VCaP (cell line): ENCODE data around the gene TSTD2.
"Not testable (repeated sequence)": the region's sequence is repeated elsewhere in the genome, so short reads cannot be mapped to it uniquely, and the experiment has no call there.

Source experiments
- H3K27ac ChIP-seq: fragments of 450-650 bp; 2 replicates; pipeline ENCODE4 v1.5.1; 2017
- TF ChIP-seq, protein P1 (sequence below): fragments of 450-650 bp; conservative IDR thresholded peaks from 2 replicates; pipeline ENCODE4 v1.5.1; 2017; ENCODE audit warnings: mild to moderate bottlenecking, moderate library complexity

Gene TSTD2

GRCh38 chr9:97599314-97599846 lies 33.8 kb downstream of the TSTD2 start:
- no peak overlapping the region for H3K27ac ChIP-seq
- TF ChIP-seq, protein P1, sequence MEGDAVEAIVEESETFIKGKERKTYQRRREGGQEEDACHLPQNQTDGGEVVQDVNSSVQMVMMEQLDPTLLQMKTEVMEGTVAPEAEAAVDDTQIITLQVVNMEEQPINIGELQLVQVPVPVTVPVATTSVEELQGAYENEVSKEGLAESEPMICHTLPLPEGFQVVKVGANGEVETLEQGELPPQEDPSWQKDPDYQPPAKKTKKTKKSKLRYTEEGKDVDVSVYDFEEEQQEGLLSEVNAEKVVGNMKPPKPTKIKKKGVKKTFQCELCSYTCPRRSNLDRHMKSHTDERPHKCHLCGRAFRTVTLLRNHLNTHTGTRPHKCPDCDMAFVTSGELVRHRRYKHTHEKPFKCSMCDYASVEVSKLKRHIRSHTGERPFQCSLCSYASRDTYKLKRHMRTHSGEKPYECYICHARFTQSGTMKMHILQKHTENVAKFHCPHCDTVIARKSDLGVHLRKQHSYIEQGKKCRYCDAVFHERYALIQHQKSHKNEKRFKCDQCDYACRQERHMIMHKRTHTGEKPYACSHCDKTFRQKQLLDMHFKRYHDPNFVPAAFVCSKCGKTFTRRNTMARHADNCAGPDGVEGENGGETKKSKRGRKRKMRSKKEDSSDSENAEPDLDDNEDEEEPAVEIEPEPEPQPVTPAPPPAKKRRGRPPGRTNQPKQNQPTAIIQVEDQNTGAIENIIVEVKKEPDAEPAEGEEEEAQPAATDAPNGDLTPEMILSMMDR, result no peak

DNA sequence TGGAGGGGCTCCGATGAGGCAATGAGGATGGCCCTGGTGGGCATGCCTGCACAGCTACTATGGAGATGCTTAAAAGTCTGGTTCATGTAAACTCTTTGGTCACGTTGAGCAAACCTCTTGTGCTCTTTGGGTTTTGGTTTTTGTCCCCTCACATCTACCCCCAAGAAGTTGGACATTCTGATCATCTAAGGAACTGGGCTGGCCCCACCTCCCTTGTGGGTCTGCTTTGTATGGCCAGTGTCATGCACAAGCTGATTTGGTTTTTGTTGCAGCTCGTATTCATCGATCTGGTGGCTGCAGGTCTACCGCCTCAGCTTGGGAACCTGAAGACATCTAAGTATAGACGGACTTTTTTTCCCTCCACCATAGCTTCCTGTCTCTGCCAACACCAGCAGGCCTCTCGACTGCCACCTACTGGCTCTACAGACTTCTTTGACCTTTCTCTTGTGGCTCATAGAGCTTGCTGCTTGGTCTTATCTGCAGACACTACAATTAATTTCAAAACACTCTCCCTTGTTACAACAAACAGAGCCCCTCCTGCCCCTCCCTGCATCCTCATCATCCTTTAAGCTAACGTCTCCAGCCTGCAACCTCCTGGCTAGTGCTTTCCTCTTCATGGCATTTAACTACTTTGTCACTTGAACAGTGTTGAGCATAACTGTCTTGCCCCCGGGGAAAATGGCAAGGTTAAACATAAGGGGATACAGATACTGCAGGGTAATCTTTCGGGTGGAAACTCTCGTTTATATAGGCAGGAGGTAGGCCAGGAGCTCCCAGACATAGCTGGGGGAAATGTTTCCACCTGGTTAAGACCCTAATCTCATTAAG lies 34.5 kb downstream of the TSTD2 start:
- TF ChIP-seq, protein P1, result peak; percentile 92
- H3K27ac ChIP-seq, result no peak overlapping the region

- TF ChIP-seq, protein P1, result no peak
- H3K27ac ChIP-seq, result no peak overlapping the region
These were observed 36.3 kb downstream of the TSTD2 start for GRCh38 chr9:97596906-97597305.

GRCh38 chr9:97594381-97594921 lies 38.7 kb downstream of the TSTD2 start:
- TF ChIP-seq, protein P1, result no peak
- H3K27ac ChIP-seq, result peak overlapping the region; percentile 15; the same call in 1 of the 2 replicates

DNA sequence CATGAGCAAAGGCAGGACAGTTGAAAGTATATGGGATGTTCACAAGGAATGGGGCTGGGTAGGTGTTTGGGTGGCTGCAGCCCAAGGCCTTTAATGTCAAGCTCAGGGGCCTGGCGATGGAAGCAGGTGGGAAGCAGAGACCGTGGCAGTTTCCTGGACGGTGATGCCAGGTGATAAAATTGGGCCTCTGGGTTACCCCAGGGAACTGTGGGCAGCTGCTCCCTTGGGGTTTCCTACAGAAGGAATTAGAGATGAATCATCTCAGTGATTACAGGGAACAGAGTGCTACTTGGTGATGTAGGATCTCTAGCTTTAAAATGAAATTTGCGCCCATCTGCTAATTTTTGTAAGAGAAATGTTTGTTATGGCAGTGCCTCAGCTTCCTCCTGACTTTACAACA lies 39.2 kb downstream of the TSTD2 start:
- peak overlapping the region; percentile 15; the same call in 1 of the 2 replicates for H3K27ac ChIP-seq
- TF ChIP-seq, protein P1, result no peak

DNA sequence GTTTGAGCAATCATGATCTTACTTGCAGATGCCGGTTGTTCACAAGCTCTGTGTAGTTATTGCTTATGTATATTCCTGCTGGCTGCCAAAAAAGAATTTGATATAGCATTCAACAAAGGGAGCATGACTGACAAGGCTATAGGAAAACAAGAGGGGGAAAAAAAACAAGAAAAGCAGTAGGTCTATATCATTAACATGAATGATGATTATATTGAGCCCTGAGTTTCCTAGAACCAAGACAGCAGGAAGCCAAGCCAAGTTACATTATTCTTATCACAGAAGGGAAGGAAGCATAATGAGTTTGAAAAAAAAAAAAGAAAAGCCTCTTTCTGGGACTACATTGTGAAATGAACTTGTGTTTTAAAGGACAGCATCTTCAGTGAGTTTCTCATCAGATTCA lies 41.0 kb downstream of the TSTD2 start:
- TF ChIP-seq, protein P1, result no peak
- H3K27ac ChIP-seq, result no peak overlapping the region

- TF ChIP-seq, protein P1, result no peak
- H3K27ac ChIP-seq, result no peak overlapping the region
These were observed 41.6 kb downstream of the TSTD2 start for GRCh38 chr9:97591535-97591934.

GRCh38 chr9:97586909-97587308 lies 46.3 kb downstream of the TSTD2 start:
- not testable (repeated sequence) for H3K27ac ChIP-seq

GRCh38 chr9:97584778-97585177 lies 48.4 kb downstream of the TSTD2 start:
- not testable (repeated sequence) for H3K27ac ChIP-seq

DNA sequence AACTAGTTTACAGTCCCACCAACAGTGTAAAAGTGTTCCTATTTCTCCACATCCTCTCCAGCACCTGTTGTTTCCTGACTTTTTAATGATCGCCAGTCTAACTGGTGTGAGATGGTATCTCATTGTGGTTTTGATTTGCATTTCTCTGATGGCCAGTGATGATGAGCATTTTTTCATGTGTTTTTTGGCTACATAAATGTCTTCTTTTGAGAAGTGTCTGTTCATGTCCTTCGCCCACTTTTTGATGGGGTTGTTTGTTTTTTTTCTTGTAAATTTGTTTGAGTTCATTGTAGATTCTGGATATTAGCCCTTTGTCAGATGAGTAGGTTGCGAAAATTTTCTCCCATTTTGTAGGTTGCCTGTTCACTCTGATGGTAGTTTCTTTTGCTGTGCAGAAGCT lies 51.6 kb downstream of the TSTD2 start:
- H3K27ac ChIP-seq, result not testable (repeated sequence)
